HL-60 (cell line): ENCODE data around the gene PIK3R1.

Experiments
- DNase-seq, 2 experiments: peaks; one replicate each; pipeline ENCODE4 v3.0.0-alpha.2; 2010 to 2020; ENCODE audit warnings: low read depth in 1 of 2, low spot score in 1 of 2
- H3K27ac ChIP-seq: fragments of 250-450 bp; sonication (Bioruptor Pico); replicated peaks from 2 replicates; pipeline ENCODE4 v1.5.1; 2020; ENCODE audit warnings: mild to moderate bottlenecking, moderate library complexity
- H3K27me3 ChIP-seq: fragments of 250-450 bp; sonication (Bioruptor Pico); 2 replicates; pipeline ENCODE4 v1.5.1; 2021; ENCODE audit warnings: mild to moderate bottlenecking, moderate library complexity; ENCODE audit not compliant: insufficient read depth, poor library complexity, severe bottlenecking
- H3K4me3 ChIP-seq: replicated peaks from 2 replicates; pipeline ENCODE4 v1.5.1; 2011; ENCODE audit warnings: mild to moderate bottlenecking, control low read depth, low read length; ENCODE audit not compliant: insufficient read depth
- CTCF ChIP-seq: IDR thresholded peaks from one replicate; pipeline ENCODE4 v1.5.1; 2011; ENCODE audit warnings: low read length, control low read depth, inconsistent platforms; ENCODE audit not compliant: insufficient read depth
- GABPA ChIP-seq: IDR thresholded peaks from 2 replicates; pipeline ENCODE4 v1.6.1; 2012; ENCODE audit warnings: low read depth
- POLR2AphosphoS5 ChIP-seq: IDR thresholded peaks from 2 replicates; pipeline ENCODE4 v1.6.1; 2012; ENCODE audit warnings: low read depth
- REST ChIP-seq: IDR thresholded peaks from 2 replicates; pipeline ENCODE4 v1.6.1; 2012; ENCODE audit warnings: low read depth; ENCODE audit not compliant: insufficient replicate concordance
- SPI1 ChIP-seq: IDR thresholded peaks from 2 replicates; pipeline ENCODE4 v1.6.1; 2012; ENCODE audit warnings: low read depth, mild to moderate bottlenecking, borderline replicate concordance

PIK3R1 gene

GRCh38 chr5:68285851-68286611 lies 70.5 kb downstream of the PIK3R1 start:
- no peak overlapping the region for H3K27ac ChIP-seq
- TF ChIP-seq CTCF (no peak), GABPA (no peak), POLR2AphosphoS5 (no peak), REST (no peak), SPI1 (no peak)
- no peak for DNase-seq
- no peaks in the 10 kb centered on the region for H3K27me3 ChIP-seq
- no peak overlapping the region for H3K4me3 ChIP-seq

- Histone ChIP-seq H3K4me3 (no peak overlapping the region), H3K27ac (no peak overlapping the region), H3K27me3 (no peaks in the 10 kb centered on the region)
- TF ChIP-seq GABPA (no peak), POLR2AphosphoS5 (no peak), SPI1 (no peak), CTCF (no peak), REST (no peak)
- no peak for DNase-seq
These were observed 71.0 kb downstream of the PIK3R1 start for GRCh38 chr5:68286612-68286912.

- DNase-seq, result no peak
- TF ChIP-seq REST, result no peak
- TF ChIP-seq CTCF, result no peak
- TF ChIP-seq GABPA, result no peak
- TF ChIP-seq POLR2AphosphoS5, result no peak
- no peak for TF ChIP-seq SPI1
- Histone ChIP-seq H3K27ac (no peak overlapping the region), H3K27me3 (no peaks in the 10 kb centered on the region), H3K4me3 (no peak overlapping the region)
These were observed 72.0 kb downstream of the PIK3R1 start for GRCh38 chr5:68287631-68287975.
